GM12878 (cell line): ENCODE data around the gene UBQLN1. TPM values are rescaled to one million over a fixed set of nuclear protein-coding genes. Genes with fewer than 3 reads are reported as not detected.

ENCODE experiments used
- ATAC-seq: fragments of 200-7000 bp; cut with Tn5 transposase; 3 replicates; pipeline ENCODE4 v1.9.1; 2020; ENCODE audit warnings: mild to moderate bottlenecking, moderate library complexity
- Bru-seq: library from RNA; stranded (reverse); fragments of 400-500 nt; gene quantifications from one replicate; lab custom pipeline; 2021; lab: Mats Ljungman, UMichigan
- BruChase-seq, 2 experiments: library from RNA; stranded (reverse); fragments of 400-500 nt; gene quantifications; one replicate each; lab custom pipeline; 2021; lab: Mats Ljungman, UMichigan
- BruUV-seq: library from RNA; stranded (reverse); fragments of 400-500 nt; replicated peaks from 2 replicates; lab custom pipeline; 2021; lab: Mats Ljungman, UMichigan
- CTCF ChIA-PET: fragments of 300-600 bp; sonication (Branson Sonifier 250); formaldehyde crosslinking; extraction: SDS; loops from one replicate; lab custom pipeline; 2021; ENCODE audit warnings: inconsistent platforms; lab: Yijun Ruan, JAX
- POLR2A ChIA-PET: fragments of 350-600 bp; formaldehyde crosslinking; extraction: SDS; loops from one replicate; lab custom pipeline; 2021; ENCODE audit warnings: inconsistent platforms; lab: Charles Lee
- RAD21 ChIA-PET: fragments of 300-600 bp; sonication (Branson Sonifier 250); formaldehyde crosslinking; loops from one replicate; lab custom pipeline; 2023; ENCODE audit warnings: antibody characterized with exemption; ENCODE audit not compliant: unreplicated experiment; lab: Charles Lee
- SMC1A ChIA-PET: fragments of 300-600 bp; sonication (Branson Sonifier 250); formaldehyde crosslinking; loops from one replicate; lab custom pipeline; 2023; ENCODE audit not compliant: unreplicated experiment, uncharacterized antibody; lab: Charles Lee
- DNase-seq: peaks from one replicate; pipeline ENCODE4 v3.0.0-alpha.2; 2011; ENCODE audit warnings: low read depth, low spot score
- FAIRE-seq: peaks from 3 replicates; lab custom pipeline; 2011; peaks lifted over from hg19 to GRCh38; lab: Jason Lieb, UNC
- H2AFZ ChIP-seq: 2 replicates; pipeline ENCODE4 v1.6.0; 2011; ENCODE audit warnings: low read depth, low read length, control low read depth; ENCODE audit not compliant: control insufficient read depth
- H3K27ac ChIP-seq: 2 replicates; pipeline ENCODE4 v1.5.1; 2011; ENCODE audit warnings: control low read depth; ENCODE audit not compliant: control insufficient read depth, insufficient read depth
- H3K27me3 ChIP-seq, 2 experiments: replicated peaks in 1 of 2; 2 replicates each; pipeline versions ENCODE4 v1.6.0 to v1.6.1; 2011; ENCODE audit warnings: low read length in 1 of 2; ENCODE audit not compliant: control insufficient read depth in 2 of 2, insufficient read depth in 2 of 2
- H3K36me3 ChIP-seq, 2 experiments: 2 replicates each; pipeline ENCODE4 v1.5.1; 2011; ENCODE audit warnings: low read length in 1 of 2; ENCODE audit not compliant: control insufficient read depth in 2 of 2, insufficient read depth in 2 of 2
- H3K4me1 ChIP-seq: 2 replicates; pipeline ENCODE4 v1.6.1; 2011; ENCODE audit warnings: mild to moderate bottlenecking, low read length, moderate library complexity, mixed read lengths; ENCODE audit not compliant: control insufficient read depth, insufficient read depth
- H3K4me2 ChIP-seq: 2 replicates; pipeline ENCODE4 v1.6.0; 2011; ENCODE audit warnings: control low read depth; ENCODE audit not compliant: control insufficient read depth, insufficient read depth
- H3K4me3 ChIP-seq: fragments of 200-600 bp; sonication (generic); 2 replicates; pipeline ENCODE4 v1.5.1; 2016
- H3K79me2 ChIP-seq: 2 replicates; pipeline ENCODE4 v1.6.0; 2011; ENCODE audit warnings: low read length; ENCODE audit not compliant: control insufficient read depth, insufficient read depth
- H3K9ac ChIP-seq: 2 replicates; pipeline ENCODE4 v1.8.0; 2011; ENCODE audit warnings: low read length, control low read depth, mixed read lengths; ENCODE audit not compliant: control insufficient read depth, insufficient read depth
- H3K9me3 ChIP-seq: replicated peaks from 3 replicates; pipeline ENCODE4 v1.5.1; 2011; ENCODE audit warnings: mild to moderate bottlenecking, low read length; ENCODE audit not compliant: control insufficient read depth, insufficient read depth
- H4K20me1 ChIP-seq: 2 replicates; pipeline ENCODE4 v1.6.0; 2011; ENCODE audit not compliant: control insufficient read depth, insufficient read depth
- CBX5 ChIP-seq: sonication (generic); IDR thresholded peaks from 2 replicates; pipeline ENCODE4 v1.6.1; 2016; ENCODE audit warnings: low read depth, moderate library complexity, mild to moderate bottlenecking, inconsistent platforms
- ETV6 ChIP-seq, 2 experiments: fragments of 450-650 bp in 1 of 2; IDR thresholded peaks in 1 of 2; conservative IDR thresholded peaks in 1 of 2; 2 replicates each; pipeline ENCODE4 v1.6.1; 2014; ENCODE audit warnings: antibody characterized with exemption in 1 of 2, borderline replicate concordance in 1 of 2, low read depth in 1 of 2, mild to moderate bottlenecking in 1 of 2, moderate library complexity in 1 of 2
- HCFC1 ChIP-seq: fragments of 150-350 bp; IDR thresholded peaks from 2 replicates; pipeline ENCODE4 v1.6.1; 2014; ENCODE audit warnings: low read length
- HDGF ChIP-seq: fragments of 450-650 bp; IDR thresholded peaks from 2 replicates; pipeline ENCODE4 v1.6.1; 2016; ENCODE audit warnings: antibody characterized with exemption
- JUNB ChIP-seq: IDR thresholded peaks from 2 replicates; pipeline ENCODE4 v1.6.1; 2016; ENCODE audit warnings: antibody characterized with exemption, mild to moderate bottlenecking
- MYB ChIP-seq: fragments of 150-350 bp; IDR thresholded peaks from 2 replicates; pipeline ENCODE4 v1.6.1; 2014; ENCODE audit warnings: mild to moderate bottlenecking, low read depth, low read length, borderline replicate concordance
- PAX8 ChIP-seq: fragments of 450-650 bp; IDR thresholded peaks from 2 replicates; pipeline ENCODE4 v1.6.1; 2017; ENCODE audit warnings: mild to moderate bottlenecking, moderate library complexity
- PKNOX1 ChIP-seq: fragments of 450-650 bp; IDR thresholded peaks from 2 replicates; pipeline ENCODE4 v1.6.1; 2016; ENCODE audit warnings: mild to moderate bottlenecking
- SKIL ChIP-seq: fragments of 450-650 bp; IDR thresholded peaks from 2 replicates; pipeline ENCODE4 v1.6.1; 2017; ENCODE audit warnings: mild to moderate bottlenecking, low read depth, inconsistent platforms; ENCODE audit not compliant: poor library complexity, severe bottlenecking
- STAT1 ChIP-seq: fragments of 450-650 bp; conservative IDR thresholded peaks from 2 replicates; pipeline ENCODE4 v1.6.1; 2014; ENCODE audit warnings: antibody characterized with exemption, mild to moderate bottlenecking
- TAF1 ChIP-seq: IDR thresholded peaks from 2 replicates; pipeline ENCODE4 v1.6.1; 2011; ENCODE audit warnings: mild to moderate bottlenecking, low read depth, low read length, borderline replicate concordance
- TCF3 ChIP-seq: IDR thresholded peaks from 2 replicates; pipeline ENCODE4 v1.6.1; 2012; ENCODE audit warnings: low read depth, mild to moderate bottlenecking, low read length, borderline replicate concordance; ENCODE audit not compliant: insufficient read depth
- USF1 ChIP-seq: IDR thresholded peaks from 2 replicates; pipeline ENCODE4 v1.6.1; 2011; ENCODE audit warnings: borderline replicate concordance, low read depth, mild to moderate bottlenecking, moderate library complexity, mixed read lengths, low read length; ENCODE audit not compliant: insufficient read depth; ENCODE audit errors: extremely low read length
- WGBS: methylation state at CpG from one replicate; pipeline ENCODE4 v1.1.6; 2016; ENCODE audit warnings: low lambda C conversion rate; ENCODE audit not compliant: insufficient replicate concordance, insufficient coverage; ENCODE audit errors: missing lambda C conversion rate; 5-methylcytosine and 5-hydroxymethylcytosine counted together
- in situ Hi-C: fragments of 300-500 bp; cut with MboI; formaldehyde crosslinking; loops from 9 replicates; pipeline ENCODE4 v1.14.3; 2018; ENCODE audit warnings: mixed read lengths
- intact Hi-C: fragments of 100-400 bp; cut with micrococcal nuclease; formaldehyde crosslinking; loops from one replicate; pipeline ENCODE4 v1.14.2; 2022; ENCODE audit not compliant: unreplicated experiment
- long read RNA-seq, 2 experiments: library from polyadenylated mRNA; unstranded; transcript quantifications; one replicate each; pipeline ENCODE4 v2.0.0, GENCODE V29; 2019 to 2020
- polyA minus RNA-seq, 3 experiments: library from RNA; depleted of rRNA, polyadenylated mRNA; stranded (reverse); fragments of >200 nt; gene quantifications; 2 replicates each; pipeline ENCODE4 v1.2.3, GENCODE V29; 2011
- polyA plus RNA-seq, 11 experiments: library from polyadenylated mRNA; depleted of rRNA in 4 of 11; unstranded in 6 of 11; stranded (reverse) in 5 of 11; fragments of >200 nt; fragmentation: Nextera tagmentation in 4 of 11; fragmentation: Illumina TruSeq in 1 of 11; extraction: Ambion mirVana in 4 of 11; extraction: Trizol in 1 of 11; gene quantifications; 1 replicate in 1 of 11; 2 replicates in 10 of 11; pipeline versions ENCODE4 v1.2.1 to v1.2.3, GENCODE V29; 2011 to 2016; ENCODE audit warnings: inconsistent platforms in 2 of 11, missing spikeins in 2 of 11, low read depth in 1 of 11
- total RNA-seq, 4 experiments: library from RNA; depleted of rRNA in 3 of 4; stranded (reverse); fragments of >200 nt in 3 of 4; fragmentation: Illumina TruSeq in 1 of 4; extraction: Trizol in 1 of 4; gene quantifications; 2 replicates each; pipeline versions ENCODE4 v1.2.1 to v1.2.3, GENCODE V29; 2013 to 2021

The UBQLN1 gene
- total RNA-seq (2013; cell fraction: nucleolus; rRNA removed) = 183 and 192 TPM in 2 replicates
- total RNA-seq (2014; rRNA removed) (66.3 and 66.5 TPM in 2 replicates), total RNA-seq (2014; rRNA removed; fragmentation: Illumina TruSeq; extraction: Trizol) (44.5 and 47.0 TPM in 2 replicates), total RNA-seq (2021) (65.4 and 71.6 TPM in 2 replicates), polyA plus RNA-seq (2011; rRNA removed) (115 and 118 TPM in 2 replicates), polyA plus RNA-seq (2014; fragmentation: Illumina TruSeq; extraction: Trizol) (65.9 and 72.9 TPM in 2 replicates), polyA plus RNA-seq (2014; fragmentation: Nextera tagmentation; extraction: Ambion mirVana) (10 to 100 TPM; 12.4 to 15.0 TPM), polyA plus RNA-seq (2014; rRNA removed) (62.0 and 74.7 TPM in 2 replicates), polyA plus RNA-seq (2016; fragmentation: Nextera tagmentation; extraction: Ambion mirVana) (10 to 100 TPM; 76.2 to 81.2 TPM), polyA minus RNA-seq (2011; rRNA and poly(A)+ RNA removed) (129 and 178 TPM in 2 replicates), Bru-seq, nascent RNA (percentile 96 among the genes with signal in this experiment), BruChase-seq, experiment 1, labeled RNA remaining after a 6-hour chase (percentile 95 among the genes with signal in this experiment), BruChase-seq, experiment 2, labeled RNA remaining after a 2-hour chase (percentile 96 among the genes with signal in this experiment)
- polyA plus RNA-seq (2011; ENCODE audit: low read depth) = 23.6 TPM
- 68.7 and 77.7 TPM in 2 replicates for polyA plus RNA-seq (2011; cell fraction: cytosol; rRNA removed)
- polyA plus RNA-seq (2011; cell fraction: nucleus; rRNA removed) = 56.0 and 66.1 TPM in 2 replicates
- 36.6 and 47.0 TPM in 2 replicates for polyA plus RNA-seq (2012)
- polyA minus RNA-seq (2011; cell fraction: cytosol; rRNA and poly(A)+ RNA removed) = 64.0 and 77.6 TPM in 2 replicates
- polyA minus RNA-seq (2011; cell fraction: nucleus; rRNA and poly(A)+ RNA removed) = 83.1 and 123 TPM in 2 replicates
- long read RNA-seq, experiment 1, full-length matches to known transcripts = 20 of 30 reads
- long read RNA-seq, experiment 1, partial matches to known transcripts = 2 of 30 reads
- long read RNA-seq, experiment 1, other reads (novel, unspliced or antisense) = 8 of 30 reads
- long read RNA-seq, experiment 2, full-length matches to known transcripts = 29 of 43 reads
- long read RNA-seq, experiment 2, partial matches to known transcripts = 7 of 43 reads
- long read RNA-seq, experiment 2, other reads (novel, unspliced or antisense) = 7 of 43 reads

- ChIA-PET RAD21 (interaction anchor here (0.9 to 3.5 kb wide), 13 partner anchors 8 to 272 kb away, joined by 3 to 17 read pairs (median 5); partner anchors contain the start of gene HNRNPK), POLR2A (interaction anchor here (0.6 to 2.0 kb wide), 10 partner anchors 8 to 272 kb away, joined by 3 to 10 read pairs (median 5); partner anchors contain the start of genes HNRNPK, IDNK and RMI1), SMC1A (interaction anchor here (0.9 to 4.2 kb wide), 8 partner anchors 8 to 87 kb away, joined by 3 to 18 read pairs (median 8); partner anchors contain the start of gene IDNK), CTCF (interaction anchor here (0.8 to 4.7 kb wide), 18 partner anchors 8 to 373 kb away, joined by 3 to 22 read pairs (median 5); partner anchors contain the start of gene IDNK)
- peak within 1 kb of the TSS; percentile 90 for H3K4me3 ChIP-seq
- H2AFZ ChIP-seq = peak within 1 kb of the TSS; percentile 92
- no peaks in the 10 kb centered on the region for H3K9me3 ChIP-seq
- no peaks in the 10 kb centered on the region for H3K27me3 ChIP-seq
- in situ Hi-C loops = no loop called here
- peaks cover 49% of the 10 kb centered on the region for H3K79me2 ChIP-seq
- 1% methylated on average over 63 of the region's 67 CpGs for WGBS
- FAIRE-seq = peak; percentile 95
- peak within 1 kb of the TSS; percentile 77 for H3K4me2 ChIP-seq
- no peaks in the 10 kb centered on the region for H4K20me1 ChIP-seq
- no TSS peak for BruUV-seq
- H3K4me1 ChIP-seq = no peaks in the 10 kb centered on the region
- peak; percentile 86 for ATAC-seq
- intact Hi-C loops = loop anchor here (1.0 to 5.0 kb wide), 3 partner anchors 86 to 274 kb away; partner anchors contain the start of genes HNRNPK, KIF27 and RMI1
- DNase-seq = peak; percentile 72
- no peaks in the 10 kb centered on the region for H3K36me3 ChIP-seq
- peak within 1 kb of the TSS; percentile 96 for H3K27ac ChIP-seq
- peak within 1 kb of the TSS; percentile 84 for H3K9ac ChIP-seq
- TF ChIP-seq HCFC1 (peak; percentile 71), HDGF (no peak), SKIL (peak; percentile 47), JUNB (peak; percentile 57), CBX5 (0 out of 2 replicates have a peak, but pooled peaks have one; percentile 30), TAF1 (peak; percentile 78), MYB (no peak), PKNOX1 (no peak), STAT1 (no peak; the same call in 1 of the 2 replicates), PAX8 (no peak), TCF3 (no peak), ETV6 (conservative IDR thresholded peaks at IDR 0.05 in 1 of 2, IDR thresholded peaks at IDR 0.05 in 1 of 2; ENCODE audit: borderline replicate concordance in 1 of 2, low read depth in 1 of 2) (no peak; a peak in 1 of 4 replicates), USF1 (no peak)
These were observed at the start of gene UBQLN1 for GRCh38 chr9:83707768-83708514. Gene UBQLN1 (minus strand): TSS chr9:83707958. CDS start chr9:83707679, 279 bp downstream.
